Measurements from ENCODE around the gene REXO1. TPM values are rescaled to one million over a fixed set of nuclear protein-coding genes. Genes with fewer than 3 reads are reported as not detected.

REXO1 gene
- total and polyA plus RNA-seq, 2 of the 8 experiments (the other 6 are each of a cell fraction or from before 2014, with no cell fraction given): 42.4 to 44.3 TPM

GRCh38 chr19:1814833-1815604 lies 33.3 kb downstream of the REXO1 start (continued):
- TF ChIP-seq ATF2 (IDR thresholded peaks at IDR 0.05; ENCODE audit: low read length) (no peak), JUN (IDR thresholded peaks at IDR 0.05; ENCODE audit: low read depth, low read length) (no peak), SUZ12 (IDR thresholded peaks at IDR 0.05; ENCODE audit: low read length) (no peak)

All from H1 (cell line).